ENCODE results near the gene AIMP1. TPM values are rescaled to one million over a fixed set of nuclear protein-coding genes. Genes with fewer than 3 reads are reported as not detected.

The AIMP1 gene
- total and polyA plus RNA-seq, 2 of the 13 experiments (the other 11 are each of a cell fraction or from before 2014, with no cell fraction given), result 28.6 to 82.9 TPM

- TF ChIP-seq E2F1 (CRISPR knock-in tag; IDR thresholded peaks at IDR 0.05), result no peak
- TF ChIP-seq RBAK (CRISPR knock-in tag; IDR thresholded peaks at IDR 0.05), result no peak
- TF ChIP-seq HOXA9 (CRISPR knock-in tag; IDR thresholded peaks at IDR 0.05; ENCODE audit: borderline replicate concordance), result no peak
- no peak for TF ChIP-seq ZBTB7B (CRISPR knock-in tag; IDR thresholded peaks at IDR 0.05)
Observed at GRCh38 chr4:106373026-106373425, 56.7 kb downstream of the AIMP1 start (continued).

GRCh38 chr4:106380179-106380578 is 63.8 kb downstream of the AIMP1 start:
- no peak overlapping the region for H3K9ac ChIP-seq (ENCODE audit: insufficient read depth, low read depth, low read length)
- no peaks in the 10 kb centered on the region for H3K4me1 ChIP-seq (ENCODE audit: insufficient read depth, low read length)
- H2AFZ ChIP-seq (ENCODE audit: low read length), result no peak overlapping the region
- no peak for ATAC-seq
- CTCF ChIA-PET (ENCODE audit: low intra/inter-chr PET ratio, low total read pairs), result no interaction called here
- no peak for FAIRE-seq
- H3K9me3 ChIP-seq (ENCODE audit: low read length), result no peaks in the 10 kb centered on the region
- no peak overlapping the region for H3K27ac ChIP-seq (ENCODE audit: extremely low read length, insufficient read depth, low read length)
- BruUV-seq (replicated peaks), result no TSS peak
- TF ChIP-seq ZNF674 (CRISPR knock-in tag; IDR thresholded peaks at IDR 0.05; ENCODE audit: low read depth) (no peak), MAFK (conservative IDR thresholded peaks at IDR 0.05 in 1 of 2, IDR thresholded peaks at IDR 0.05 in 1 of 2; ENCODE audit: low read length in 2 of 2) (peak; percentile 48 to 61), MAFF (IDR thresholded peaks at IDR 0.05; ENCODE audit: low read depth, low read length) (peak; percentile 46; the same call in 1 of the 2 replicates)
- H3K4me2 ChIP-seq (ENCODE audit: low read depth, low read length), result no peak overlapping the region
- intact Hi-C loops (cut with micrococcal nuclease; ENCODE audit: unreplicated experiment) (no loop called here), in situ Hi-C loops (cut with HindIII; ENCODE audit: extremely low pct_ligation_motif_present, low pct_unique_long_range_greater_than_20kb) (no loop called here)
- H3K36me3 ChIP-seq (replicated peaks in 1 of 2; ENCODE audit: control insufficient read depth in 1 of 2, insufficient read depth in 2 of 2, low read length in 2 of 2), result no peaks in the 10 kb centered on the region
- H3K4me3 ChIP-seq (replicated peaks in 1 of 3; ENCODE audit: insufficient read depth in 1 of 3, low read depth in 2 of 3, low read length in 3 of 3), result no peak overlapping the region
- no peaks in the 10 kb centered on the region; a peak in 1 of 5 replicates for H3K27me3 ChIP-seq (ENCODE audit: control insufficient read depth in 1 of 2, insufficient read depth in 2 of 2, low read length in 2 of 2)
- DNase-seq (ENCODE audit: low spot score), result no peak
- H4K20me1 ChIP-seq (ENCODE audit: insufficient read depth, low read length), result no peaks in the 10 kb centered on the region
- H3K79me2 ChIP-seq (ENCODE audit: insufficient read depth, low read length), result no peaks in the 10 kb centered on the region
- POLR2A ChIA-PET, result no interaction called here

Data from HepG2 (cell line).